Activated B cell treated with CpG ODN at 0.5 μM for 24 hours (primary cell): ENCODE data around the gene SYNPO2. TPM values are rescaled to one million over a fixed set of nuclear protein-coding genes. Genes with fewer than 3 reads are reported as not detected.

Experiments
- ATAC-seq: fragments of 200-7000 bp; cut with Tn5 transposase; one replicate; pipeline ENCODE4 v1.10.0; 2021; ENCODE audit warnings: low read depth, mild to moderate bottlenecking, moderate library complexity
- CTCF ChIA-PET: fragments of 350-600 bp; sonication (Branson Sonifier 250); formaldehyde crosslinking; loops from one replicate; lab custom pipeline; 2021; ENCODE audit warnings: antibody characterized with exemption; lab: Charles Lee
- POLR2A ChIA-PET: fragments of 350-600 bp; sonication (Branson Sonifier 250); formaldehyde crosslinking; loops from one replicate; lab custom pipeline; 2021; ENCODE audit warnings: antibody characterized with exemption; lab: Charles Lee
- DNase-seq: peaks from one replicate; pipeline ENCODE4 v3.0.0; 2022
- H3K27ac Mint-ChIP-seq: one replicate; pipeline ENCODE4 v1.8.0; 2020; ENCODE audit warnings: mixed read lengths
- H3K27me3 Mint-ChIP-seq: one replicate; pipeline ENCODE4 v1.8.0; 2021; ENCODE audit warnings: mixed read lengths
- H3K36me3 Mint-ChIP-seq: one replicate; pipeline ENCODE4 v1.8.0; 2021; ENCODE audit warnings: low read depth, mixed read lengths
- H3K4me1 Mint-ChIP-seq: one replicate; pipeline ENCODE4 v1.8.0; 2021; ENCODE audit warnings: mixed read lengths
- H3K4me3 Mint-ChIP-seq: one replicate; pipeline ENCODE4 v1.8.0; 2020; ENCODE audit warnings: mild to moderate bottlenecking, mixed read lengths
- H3K9me3 Mint-ChIP-seq: one replicate; pipeline ENCODE4 v1.8.0; 2020; ENCODE audit warnings: mixed read lengths
- CTCF ChIP-seq: fragments of 200-600 bp; IDR thresholded peaks from one replicate; pipeline ENCODE4 v1.8.0; 2022; ENCODE audit warnings: antibody characterized with exemption, mild to moderate bottlenecking
- intact Hi-C: fragments of 100-400 bp; cut with micrococcal nuclease; formaldehyde crosslinking; loops from one replicate; pipeline ENCODE4 v1.15.1; 2024
- total RNA-seq: library from RNA; stranded (reverse); gene quantifications from 2 replicates; pipeline ENCODE4 v1.2.3, GENCODE V29; 2022

SYNPO2 gene
- total RNA-seq, 1 donor from 2014 or later: 0.18 TPM

- ATAC-seq: no peak
- H3K4me3 Mint-ChIP-seq: no peak overlapping the region
- intact Hi-C loops: no loop called here
- H3K4me1 Mint-ChIP-seq: peaks cover 20% of the 10 kb centered on the region
- POLR2A ChIA-PET: no interaction called here
- no peak for TF ChIP-seq CTCF
- peaks cover 2% of the 10 kb centered on the region for H3K9me3 Mint-ChIP-seq
- H3K27me3 Mint-ChIP-seq: no peaks in the 10 kb centered on the region
- CTCF ChIA-PET: no interaction called here
- H3K27ac Mint-ChIP-seq: no peak overlapping the region
- no peak for DNase-seq
- H3K36me3 Mint-ChIP-seq: no peaks in the 10 kb centered on the region
These were observed 192.3 kb downstream of the SYNPO2 start for GRCh38 chr4:119080721-119081541.

GRCh38 chr4:119081542-119081859 lies 192.8 kb downstream of the SYNPO2 start:
- TF ChIP-seq CTCF: no peak
- Mint-ChIP-seq H3K9me3 (peaks cover 2% of the 10 kb centered on the region), H3K27me3 (no peaks in the 10 kb centered on the region), H3K4me3 (no peak overlapping the region), H3K36me3 (no peaks in the 10 kb centered on the region), H3K4me1 (peaks cover 20% of the 10 kb centered on the region), H3K27ac (no peak overlapping the region)
- ATAC-seq (no peak), DNase-seq (no peak)
- CTCF ChIA-PET: no interaction called here
- POLR2A ChIA-PET: no interaction called here
- intact Hi-C loops: no loop called here

- no peak for TF ChIP-seq CTCF
- H3K4me3 Mint-ChIP-seq: no peak overlapping the region
- H3K4me1 Mint-ChIP-seq: peaks cover 20% of the 10 kb centered on the region
- H3K9me3 Mint-ChIP-seq: peaks cover 2% of the 10 kb centered on the region
- DNase-seq (no peak), ATAC-seq (no peak)
- H3K36me3 Mint-ChIP-seq: no peaks in the 10 kb centered on the region
- H3K27ac Mint-ChIP-seq: no peak overlapping the region
- intact Hi-C loops: no loop called here
- POLR2A ChIA-PET: no interaction called here
- CTCF ChIA-PET: no interaction called here
- H3K27me3 Mint-ChIP-seq: no peaks in the 10 kb centered on the region
These were observed 193.3 kb downstream of the SYNPO2 start for GRCh38 chr4:119081943-119082342.

- CTCF ChIA-PET: no interaction called here
These were observed 194.0 kb downstream of the SYNPO2 start for GRCh38 chr4:119082661-119083060.

More at GRCh38 chr4:119082661-119083060, 194.0 kb downstream of the SYNPO2 start:
- POLR2A ChIA-PET: no interaction called here
- intact Hi-C loops: no loop called here
- TF ChIP-seq CTCF: no peak
- Mint-ChIP-seq H3K36me3 (no peaks in the 10 kb centered on the region), H3K4me1 (peaks cover 20% of the 10 kb centered on the region), H3K27me3 (no peaks in the 10 kb centered on the region), H3K4me3 (no peak overlapping the region), H3K27ac (no peak overlapping the region), H3K9me3 (peaks cover 2% of the 10 kb centered on the region)
- ATAC-seq: no peak
- no peak for DNase-seq
